H1 (cell line): ENCODE data around the gene DNAJC6.

Experiments
- ATF2 ChIP-seq: IDR thresholded peaks from 2 replicates; pipeline ENCODE4 v1.6.1; 2012; ENCODE audit warnings: low read length, inconsistent platforms
- CEBPB ChIP-seq: IDR thresholded peaks from 2 replicates; pipeline ENCODE4 v1.6.1; 2012; ENCODE audit warnings: low read depth, low read length
- CHD2 ChIP-seq: IDR thresholded peaks from 2 replicates; pipeline ENCODE4 v1.6.1; 2012; ENCODE audit warnings: low read length, improper control_type of control experiment
- CTCF ChIP-seq, 3 experiments: IDR thresholded peaks; 1 replicate in 2 of 3; 2 replicates in 1 of 3; pipeline versions ENCODE4 v1.5.1 to v1.6.1; 2011; ENCODE audit warnings: low read length in 3 of 3, mild to moderate bottlenecking in 3 of 3, inconsistent platforms in 2 of 3, low read depth in 1 of 3, moderate library complexity in 1 of 3; ENCODE audit not compliant: insufficient read depth in 1 of 3; ENCODE audit errors: control extremely low read depth in 1 of 3
- EP300 ChIP-seq, 2 experiments: IDR thresholded peaks; 1 replicate in 1 of 2; 2 replicates in 1 of 2; pipeline ENCODE4 v1.6.1; 2011 to 2012; ENCODE audit warnings: low read depth in 2 of 2, low read length in 2 of 2, mild to moderate bottlenecking in 2 of 2, borderline replicate concordance in 1 of 2, inconsistent platforms in 1 of 2, moderate library complexity in 1 of 2
- JUN ChIP-seq: IDR thresholded peaks from 2 replicates; pipeline ENCODE4 v1.6.1; 2011; ENCODE audit warnings: low read depth, mild to moderate bottlenecking, improper control_type of control experiment, low read length
- POLR2AphosphoS5 ChIP-seq: IDR thresholded peaks from 2 replicates; pipeline ENCODE4 v1.6.1; 2011; ENCODE audit warnings: low read depth, low read length

GRCh38 chr1:65441464-65441863 is 132.1 kb downstream of the DNAJC6 start:
- TF ChIP-seq JUN (no peak), CTCF (IDR thresholded peaks at IDR 0.05; ENCODE audit: control extremely low read depth in 1 of 3, insufficient read depth in 1 of 3, low read depth in 1 of 3, low read length in 3 of 3) (no peak), POLR2AphosphoS5 (no peak), ATF2 (no peak), CHD2 (no peak), CEBPB (no peak), EP300 (IDR thresholded peaks at IDR 0.05; ENCODE audit: borderline replicate concordance in 1 of 2, low read depth in 2 of 2, low read length in 2 of 2) (no peak)
